Activated naive CD4-positive, alpha-beta T cell treated with anti-CD3 and anti-CD28 coated beads, Interleukin-2, amount 10 ng/mL, durations not matched to agents 7 days and 5 days (primary cell): ENCODE results near the gene PRKD3.

ENCODE experiments used
- CTCF ChIA-PET: fragments of 350-600 bp; sonication (Branson Sonifier 250); formaldehyde crosslinking; loops from one replicate; lab custom pipeline; 2021; ENCODE audit warnings: antibody characterized with exemption; lab: Charles Lee
- DNase-seq: peaks from one replicate; pipeline ENCODE4 v3.0.0-alpha.2; 2020
- H3K27ac Mint-ChIP-seq: one replicate; pipeline ENCODE4 v1.8.0; 2021; ENCODE audit warnings: mild to moderate bottlenecking, moderate library complexity, mixed read lengths
- H3K27me3 Mint-ChIP-seq: one replicate; pipeline ENCODE4 v1.8.0; 2021; ENCODE audit warnings: mild to moderate bottlenecking, mixed read lengths
- H3K36me3 Mint-ChIP-seq: one replicate; pipeline ENCODE4 v1.8.0; 2021; ENCODE audit warnings: mixed read lengths
- H3K4me1 Mint-ChIP-seq: one replicate; pipeline ENCODE4 v1.8.0; 2021; ENCODE audit warnings: mixed read lengths
- H3K4me3 Mint-ChIP-seq: one replicate; pipeline ENCODE4 v1.8.0; 2021; ENCODE audit warnings: mild to moderate bottlenecking, moderate library complexity, mixed read lengths
- H3K9me3 Mint-ChIP-seq: one replicate; pipeline ENCODE4 v1.8.0; 2021; ENCODE audit warnings: mixed read lengths

PRKD3 gene

DNA sequence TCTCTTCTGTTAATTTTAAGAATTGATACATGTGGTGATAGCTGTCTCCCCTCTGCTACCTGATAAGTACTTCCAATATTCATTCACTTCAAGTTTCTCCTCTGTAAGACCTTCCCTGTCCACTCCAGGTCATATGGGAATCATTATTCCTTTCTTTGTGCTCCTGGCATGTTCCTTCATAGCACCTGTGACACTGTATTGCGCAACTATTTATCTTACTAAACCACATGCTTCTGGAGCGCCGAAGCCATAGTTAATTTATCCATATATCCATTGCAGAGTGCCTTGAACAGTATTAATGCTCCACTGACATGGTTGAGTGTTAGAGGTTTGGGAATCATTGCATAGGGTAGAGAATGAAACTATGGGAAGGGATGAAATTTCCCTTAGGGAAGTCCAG, 7.9 kb upstream of the PRKD3 start:
- no peak overlapping the region for H3K4me3 Mint-ChIP-seq
- no peaks in the 10 kb centered on the region for H3K4me1 Mint-ChIP-seq
- H3K27ac Mint-ChIP-seq, result no peak overlapping the region
- H3K9me3 Mint-ChIP-seq, result no peaks in the 10 kb centered on the region
- CTCF ChIA-PET, result no interaction called here
- H3K27me3 Mint-ChIP-seq, result peaks cover 40% of the 10 kb centered on the region
- no peak for DNase-seq
- no peaks in the 10 kb centered on the region for H3K36me3 Mint-ChIP-seq

DNA sequence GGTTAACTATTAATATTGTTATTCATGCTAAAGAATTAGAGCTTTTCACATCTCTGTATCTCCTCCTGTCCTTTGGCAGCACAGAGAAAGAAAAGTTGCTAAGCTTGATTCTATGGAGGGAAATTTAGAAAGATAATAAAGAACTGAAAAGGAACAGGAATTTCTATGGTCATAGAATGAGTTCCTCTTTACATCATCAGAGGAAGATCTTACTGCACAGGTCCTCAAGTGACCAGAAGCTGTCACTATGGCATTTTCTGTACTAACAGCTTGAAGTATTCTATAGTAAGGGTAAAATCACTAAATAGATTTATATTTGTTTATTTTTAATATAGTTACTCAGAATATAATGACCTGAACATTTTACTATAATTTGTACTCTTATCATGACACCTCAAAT, 6.0 kb upstream of the PRKD3 start:
- CTCF ChIA-PET, result interaction anchor here (1.2 kb wide), 1 partner anchor 18 kb away, joined by 4 read pairs; no protein-coding TSS in a partner anchor
- no peak overlapping the region for H3K4me3 Mint-ChIP-seq
- no peak overlapping the region for H3K27ac Mint-ChIP-seq
- no peaks in the 10 kb centered on the region for H3K9me3 Mint-ChIP-seq
- peaks cover 48% of the 10 kb centered on the region for H3K27me3 Mint-ChIP-seq
- H3K36me3 Mint-ChIP-seq, result no peaks in the 10 kb centered on the region
- peaks cover 4% of the 10 kb centered on the region for H3K4me1 Mint-ChIP-seq
- DNase-seq, result no peak

DNA sequence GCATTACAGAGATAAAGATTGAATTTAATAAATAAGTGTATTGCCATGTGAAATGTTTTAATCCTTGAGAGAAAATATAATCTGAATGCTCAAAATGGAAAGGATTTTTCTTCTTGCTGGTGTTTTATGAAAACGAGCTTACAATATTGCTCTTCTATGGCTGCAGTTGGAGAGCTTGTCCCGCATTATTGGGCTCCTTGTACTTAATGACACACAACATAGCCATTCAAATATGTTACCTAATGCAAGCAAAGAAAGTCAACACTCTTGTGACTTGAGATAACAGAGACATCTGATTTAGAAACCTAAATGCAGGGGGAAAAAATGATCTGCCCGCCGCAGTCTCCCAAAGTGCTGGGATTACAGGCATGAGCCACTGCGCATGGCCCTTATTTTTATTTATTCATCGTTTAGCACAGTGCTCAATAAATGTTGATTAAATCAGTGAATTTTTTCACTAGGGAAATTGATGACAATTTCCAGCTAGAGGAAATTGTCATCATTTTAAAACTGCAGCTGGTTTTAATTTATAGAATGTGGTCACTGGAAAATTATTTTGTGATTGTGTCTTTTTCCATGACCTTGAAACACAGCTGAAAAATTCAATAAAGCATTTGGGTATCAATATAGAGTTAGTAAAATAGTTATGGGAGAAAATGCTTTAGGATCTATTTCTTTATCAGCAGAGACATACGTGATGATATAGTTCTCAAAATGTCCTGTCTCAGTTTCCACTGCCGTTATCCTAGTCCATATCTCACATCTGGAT, 2.4 kb upstream of the PRKD3 start:
- Mint-ChIP-seq H3K36me3 (peaks cover 9% of the 10 kb centered on the region), H3K9me3 (no peaks in the 10 kb centered on the region), H3K27me3 (peaks cover 51% of the 10 kb centered on the region), H3K4me3 (no peak overlapping the region), H3K27ac (no peak overlapping the region), H3K4me1 (peaks cover 27% of the 10 kb centered on the region)
- no peak for DNase-seq
- CTCF ChIA-PET, result no interaction called here

DNA sequence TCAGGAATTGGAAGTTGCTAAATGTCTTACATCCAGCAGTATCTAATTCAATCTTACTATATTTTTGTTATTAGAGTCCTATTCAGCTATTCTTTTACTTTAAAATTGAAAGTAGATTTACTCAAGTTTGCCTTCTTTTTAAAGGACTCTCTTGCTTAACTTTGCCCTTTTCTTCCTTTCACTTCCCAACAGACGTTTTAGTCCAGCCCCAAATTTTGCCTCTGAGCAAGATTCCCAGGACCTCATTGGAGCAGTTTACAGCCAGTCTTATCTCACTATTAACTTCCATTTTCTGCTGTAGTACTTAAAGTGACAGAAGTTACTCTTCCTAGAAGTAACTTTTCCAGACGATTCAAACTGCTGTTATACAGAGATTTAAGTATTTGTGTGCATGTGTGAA, 1.7 kb upstream of the PRKD3 start:
- peaks cover 45% of the 10 kb centered on the region for H3K27me3 Mint-ChIP-seq

DNA sequence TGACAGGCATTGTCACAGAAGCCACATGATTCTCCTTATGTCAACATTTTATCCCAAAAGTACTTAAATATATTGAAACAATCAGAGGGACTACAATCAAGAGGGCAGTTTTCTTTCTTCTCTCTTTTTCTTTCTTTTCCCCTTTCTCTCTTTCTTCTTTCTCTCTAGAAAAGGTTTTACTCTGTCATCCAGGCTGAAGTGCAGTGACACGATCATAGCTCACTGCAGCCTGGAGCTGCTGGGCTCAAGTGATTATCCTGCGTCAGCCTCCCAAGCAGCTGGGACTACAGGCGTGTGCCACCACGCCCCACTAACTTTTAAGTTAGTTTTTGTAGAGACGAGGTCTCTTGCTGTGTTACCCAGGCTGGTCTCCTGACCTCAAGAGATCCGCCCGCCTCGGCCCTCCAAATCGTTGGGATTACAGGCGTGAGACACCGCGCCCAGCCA, 1.0 kb upstream of the PRKD3 start:
- H3K27ac Mint-ChIP-seq, result peak overlapping the region; percentile 28
- peaks cover 43% of the 10 kb centered on the region for H3K27me3 Mint-ChIP-seq
- peaks cover 9% of the 10 kb centered on the region for H3K36me3 Mint-ChIP-seq
- CTCF ChIA-PET, result no interaction called here
- no peak for DNase-seq
- no peaks in the 10 kb centered on the region for H3K9me3 Mint-ChIP-seq
- H3K4me1 Mint-ChIP-seq, result peaks cover 35% of the 10 kb centered on the region
- H3K4me3 Mint-ChIP-seq, result peak overlapping the region; percentile 81

More for the DNA sequence above, 1.7 kb upstream of the PRKD3 start:
- CTCF ChIA-PET, result no interaction called here
- H3K4me1 Mint-ChIP-seq, result peaks cover 34% of the 10 kb centered on the region
- no peak overlapping the region for H3K27ac Mint-ChIP-seq
- H3K9me3 Mint-ChIP-seq, result no peaks in the 10 kb centered on the region
- peaks cover 9% of the 10 kb centered on the region for H3K36me3 Mint-ChIP-seq
- no peak for DNase-seq
- peak overlapping the region; percentile 35 for H3K4me3 Mint-ChIP-seq

DNA sequence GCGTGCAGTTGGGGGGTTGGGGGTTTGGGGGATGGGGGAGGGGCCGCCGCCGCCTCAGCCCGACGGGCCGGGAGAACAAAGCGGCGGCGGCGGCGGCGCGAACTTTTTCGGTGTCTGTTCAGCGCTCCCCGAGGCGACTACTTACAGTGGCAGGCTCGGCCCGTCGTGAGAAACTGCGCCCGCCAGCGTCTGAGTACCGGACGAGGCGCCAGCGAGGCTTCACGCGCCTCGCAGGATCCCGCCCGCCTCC, 172 bp downstream of the PRKD3 start:
- Mint-ChIP-seq H3K4me3 (peak overlapping the region; percentile 94), H3K4me1 (peaks cover 35% of the 10 kb centered on the region), H3K27me3 (peaks cover 38% of the 10 kb centered on the region), H3K27ac (no peak overlapping the region), H3K9me3 (no peaks in the 10 kb centered on the region), H3K36me3 (peaks cover 9% of the 10 kb centered on the region)
- DNase-seq, result peak; percentile 80
- CTCF ChIA-PET, result interaction anchor here (1.0 kb wide), 1 partner anchor 543 kb away, joined by 3 read pairs; no protein-coding TSS in a partner anchor

DNA sequence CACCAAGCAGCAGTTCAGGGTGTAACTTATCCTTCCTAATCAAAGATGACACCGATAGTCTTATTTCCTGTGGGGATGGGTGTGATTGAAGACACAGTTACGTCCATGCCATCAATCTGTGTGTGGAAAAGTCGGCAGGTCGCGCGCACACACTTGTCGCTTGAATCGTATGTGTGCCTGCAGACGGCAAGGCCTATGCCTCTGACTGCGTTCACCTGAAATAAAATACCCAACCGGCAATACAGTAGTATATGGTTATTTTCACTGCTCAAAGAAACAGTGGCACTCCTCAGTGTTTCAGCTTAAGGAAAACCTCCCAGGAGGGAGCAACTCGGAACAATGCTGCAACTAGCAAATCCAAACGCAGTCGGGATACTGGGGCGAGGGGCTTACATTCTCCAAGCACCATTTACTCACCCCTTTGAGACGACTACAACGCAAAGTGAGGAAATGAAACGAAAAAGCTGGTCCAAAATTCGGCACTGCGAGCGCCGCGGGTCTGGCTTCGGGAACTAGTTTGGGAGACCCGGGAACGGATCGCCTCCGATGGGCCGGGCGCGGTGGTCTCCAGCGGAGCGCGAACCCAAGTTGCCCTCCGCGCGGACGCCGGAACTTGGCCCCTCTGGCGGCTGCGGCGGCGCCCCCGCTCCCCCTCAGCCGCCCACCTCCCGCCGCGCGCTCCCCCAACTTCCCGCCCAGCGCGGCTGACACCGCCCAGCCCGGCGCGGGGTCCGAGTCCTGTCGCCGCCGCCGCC, 675 bp downstream of the PRKD3 start:
- peak; percentile 47 for DNase-seq
- peak overlapping the region; percentile 80 for H3K27ac Mint-ChIP-seq
- H3K4me1 Mint-ChIP-seq, result peaks cover 35% of the 10 kb centered on the region
- CTCF ChIA-PET, result interaction anchor here (1.0 kb wide), 1 partner anchor 543 kb away, joined by 3 read pairs; no protein-coding TSS in a partner anchor
- H3K36me3 Mint-ChIP-seq, result peaks cover 9% of the 10 kb centered on the region
- no peaks in the 10 kb centered on the region for H3K9me3 Mint-ChIP-seq
- peak overlapping the region; percentile 94 for H3K4me3 Mint-ChIP-seq
- peaks cover 38% of the 10 kb centered on the region for H3K27me3 Mint-ChIP-seq

DNA sequence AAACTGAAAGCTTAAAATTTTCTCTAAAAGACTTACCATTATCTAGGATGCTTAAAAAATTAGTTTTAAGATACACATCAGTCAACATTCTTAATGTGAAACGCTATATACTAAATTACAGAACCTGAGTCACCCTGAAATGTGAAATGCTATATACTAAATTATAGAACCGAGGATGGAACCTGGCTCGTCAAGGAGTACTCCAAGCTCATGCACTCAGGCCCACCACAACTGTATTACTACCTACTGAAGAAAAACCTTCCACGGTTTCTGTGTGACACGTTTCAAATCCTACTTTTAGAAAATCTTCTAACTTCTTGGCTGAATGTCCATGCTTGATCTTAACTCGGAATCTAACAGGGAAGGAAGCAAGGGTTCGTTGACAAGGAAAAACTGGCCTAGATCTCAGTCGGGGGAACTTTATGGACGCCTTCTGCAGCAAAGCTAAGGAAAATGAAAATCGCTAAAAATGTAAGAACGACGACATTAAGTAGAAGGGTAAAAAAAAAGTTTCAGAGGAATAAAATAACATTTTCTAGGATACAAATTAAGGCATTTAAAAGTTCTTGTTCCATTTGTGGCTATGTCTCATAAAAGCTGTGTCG, 1.4 kb downstream of the PRKD3 start:
- no peak for DNase-seq
- Mint-ChIP-seq H3K27me3 (peaks cover 35% of the 10 kb centered on the region), H3K4me1 (peaks cover 35% of the 10 kb centered on the region), H3K36me3 (peaks cover 9% of the 10 kb centered on the region), H3K9me3 (no peaks in the 10 kb centered on the region), H3K4me3 (peak overlapping the region; percentile 94), H3K27ac (peak overlapping the region; percentile 80)
- CTCF ChIA-PET, result interaction anchor here (1.0 kb wide), 1 partner anchor 544 kb away, joined by 3 read pairs; no protein-coding TSS in a partner anchor

DNA sequence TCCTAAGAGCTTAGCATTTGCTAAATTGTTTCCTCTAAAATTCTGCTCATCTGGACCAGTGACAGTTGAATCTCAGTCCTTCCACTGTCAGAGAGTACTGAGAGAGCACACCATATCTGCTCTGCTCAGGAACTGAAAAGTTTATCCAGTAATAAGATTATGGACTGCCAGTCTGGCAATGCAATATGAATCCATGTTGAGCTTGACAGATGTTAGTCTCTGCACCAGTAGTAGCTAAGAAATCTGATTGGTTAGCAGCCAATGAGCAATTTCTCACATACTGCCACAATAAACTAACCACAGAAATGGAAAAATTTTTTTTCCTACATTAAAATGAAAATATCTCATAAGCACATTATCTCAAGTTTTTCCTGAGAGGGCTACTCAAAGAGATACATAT, 2.3 kb downstream of the PRKD3 start:
- peaks cover 12% of the 10 kb centered on the region for H3K36me3 Mint-ChIP-seq
- H3K27me3 Mint-ChIP-seq, result peaks cover 29% of the 10 kb centered on the region
- peaks cover 40% of the 10 kb centered on the region for H3K4me1 Mint-ChIP-seq
- H3K9me3 Mint-ChIP-seq, result no peaks in the 10 kb centered on the region
- H3K4me3 Mint-ChIP-seq, result no peak overlapping the region
- no peak for DNase-seq
- CTCF ChIA-PET, result no interaction called here
- H3K27ac Mint-ChIP-seq, result no peak overlapping the region

DNA sequence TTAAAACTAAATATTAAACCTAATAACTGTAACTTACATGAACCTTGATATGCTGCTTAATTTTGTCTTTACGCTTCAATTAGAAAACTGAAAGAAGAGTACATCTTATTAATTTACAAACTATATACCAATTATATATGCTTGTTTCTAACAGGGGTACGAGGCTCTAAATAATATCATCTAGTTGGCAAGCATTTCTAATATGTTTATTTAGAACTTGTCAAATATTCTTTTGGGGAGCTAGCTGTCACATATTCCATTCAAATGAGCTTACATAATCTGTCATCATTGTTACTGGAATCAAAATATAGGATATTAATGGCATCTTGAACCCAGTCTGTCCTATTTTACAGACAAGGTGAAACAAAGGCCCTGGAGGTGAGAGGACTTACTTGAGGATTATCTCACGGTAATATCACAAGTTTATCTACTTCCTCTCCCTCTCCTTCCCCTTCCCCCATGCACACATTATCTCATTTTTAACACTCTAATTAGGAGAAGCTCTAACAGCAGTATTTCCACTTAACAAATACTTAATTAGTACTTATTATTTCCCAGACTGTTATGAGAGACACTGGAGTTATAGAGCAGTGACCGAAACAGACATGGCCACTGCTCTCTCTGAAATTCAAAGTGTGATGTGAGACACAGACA, 3.5 kb downstream of the PRKD3 start:
- H3K9me3 Mint-ChIP-seq, result no peaks in the 10 kb centered on the region
- no peak overlapping the region for H3K27ac Mint-ChIP-seq
- peaks cover 38% of the 10 kb centered on the region for H3K4me1 Mint-ChIP-seq
- peaks cover 22% of the 10 kb centered on the region for H3K27me3 Mint-ChIP-seq
- CTCF ChIA-PET, result interaction anchor here (0.6 to 1.4 kb wide), 2 partner anchors 10 to 76 kb away, joined by 4 read pairs; no protein-coding TSS in a partner anchor
- H3K4me3 Mint-ChIP-seq, result no peak overlapping the region
- H3K36me3 Mint-ChIP-seq, result peaks cover 13% of the 10 kb centered on the region
- no peak for DNase-seq

DNA sequence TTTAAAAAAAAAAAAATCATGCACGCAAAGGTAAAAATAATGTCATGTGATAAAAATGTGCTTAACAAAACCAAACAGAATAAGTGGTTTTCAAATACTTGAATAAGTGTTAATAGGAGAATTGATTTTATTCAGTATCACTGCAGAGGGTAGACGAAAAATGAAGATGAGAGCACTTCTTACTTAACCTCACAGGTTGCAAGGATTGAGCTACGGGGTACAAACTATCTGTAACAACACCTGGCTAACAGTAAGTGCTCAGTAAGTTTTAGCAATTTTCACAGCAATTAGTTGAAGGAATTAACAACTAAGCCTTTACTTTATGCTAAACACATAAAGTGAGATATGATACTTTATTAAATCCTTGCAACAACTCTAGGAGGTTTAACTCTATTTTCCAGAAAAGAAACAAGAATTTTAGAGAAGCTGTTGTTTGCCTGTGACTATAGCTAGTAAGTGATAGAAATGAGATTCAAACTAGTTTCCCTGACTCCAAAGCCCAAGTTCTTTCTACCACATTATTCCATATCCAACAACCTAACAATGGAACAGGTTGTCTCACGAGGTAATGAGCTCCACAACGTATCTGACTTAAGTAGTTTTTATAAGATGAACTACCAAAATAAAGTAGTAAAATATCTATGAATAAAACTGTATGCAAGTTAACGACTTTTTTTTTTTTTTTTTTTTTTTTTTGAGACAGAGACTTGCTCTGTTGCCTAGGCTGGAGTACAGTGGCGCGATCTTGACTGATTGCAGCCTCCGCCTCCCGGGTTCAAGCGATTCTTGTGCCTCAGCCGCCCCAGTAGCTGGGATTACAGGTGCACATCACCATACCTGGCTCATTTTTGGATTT, 4.7 kb downstream of the PRKD3 start:
- Mint-ChIP-seq H3K27ac (peak overlapping the region; percentile 52), H3K9me3 (no peaks in the 10 kb centered on the region), H3K27me3 (peaks cover 13% of the 10 kb centered on the region), H3K4me1 (peaks cover 31% of the 10 kb centered on the region), H3K36me3 (peaks cover 13% of the 10 kb centered on the region), H3K4me3 (no peak overlapping the region)
- DNase-seq, result no peak
- CTCF ChIA-PET, result interaction anchor here (0.7 to 1.8 kb wide), 3 partner anchors 8 to 557 kb away, joined by 3 to 4 read pairs (median 4); no protein-coding TSS in a partner anchor

DNA sequence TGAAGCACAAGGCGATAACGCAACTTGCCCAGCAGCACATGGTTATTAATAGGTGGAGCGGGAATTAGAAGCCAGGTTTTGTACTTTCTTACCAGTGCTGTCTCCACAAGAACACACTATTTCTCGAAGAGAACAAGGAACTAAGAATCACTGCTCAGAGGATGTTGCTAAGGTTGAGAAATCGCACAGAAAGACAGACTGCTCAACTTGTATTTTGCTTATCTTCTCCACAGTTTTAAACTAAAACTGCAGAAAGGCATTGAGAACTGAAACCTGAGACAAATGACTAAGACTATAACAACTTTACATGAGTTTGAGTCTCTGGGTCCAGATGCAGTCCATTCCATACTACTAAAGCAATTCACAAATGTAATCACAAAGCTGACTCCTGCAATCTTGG, 6.2 kb downstream of the PRKD3 start:
- Mint-ChIP-seq H3K27me3 (peaks cover 3% of the 10 kb centered on the region), H3K9me3 (no peaks in the 10 kb centered on the region), H3K36me3 (peaks cover 6% of the 10 kb centered on the region), H3K27ac (no peak overlapping the region), H3K4me1 (peaks cover 23% of the 10 kb centered on the region), H3K4me3 (no peak overlapping the region)
- CTCF ChIA-PET, result interaction anchor here (1.2 to 1.8 kb wide), 2 partner anchors 10 to 559 kb away, joined by 3 to 4 read pairs; no protein-coding TSS in a partner anchor
- DNase-seq, result no peak

DNA sequence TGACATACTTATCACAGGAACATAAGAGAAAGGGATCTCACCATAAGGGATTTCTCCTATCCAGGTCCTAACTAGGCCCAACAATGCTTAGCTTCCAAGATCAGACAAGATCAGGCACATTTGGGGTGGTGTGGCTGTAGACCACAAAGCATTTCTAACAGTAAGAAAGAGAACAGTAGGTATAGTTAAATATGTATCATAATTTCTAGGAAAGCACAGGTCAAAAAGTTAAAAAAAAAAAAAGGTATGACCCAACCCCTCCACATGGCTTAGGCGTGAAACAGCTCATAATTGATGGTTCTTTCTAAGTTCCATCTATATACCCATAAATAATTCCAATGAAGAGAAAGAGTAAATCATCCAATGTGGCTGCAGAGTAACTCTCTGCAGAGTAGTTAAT, 6.9 kb downstream of the PRKD3 start:
- CTCF ChIA-PET, result interaction anchor here (1.2 kb wide), 1 partner anchor 10 kb away, joined by 3 read pairs; no protein-coding TSS in a partner anchor
- Mint-ChIP-seq H3K9me3 (no peaks in the 10 kb centered on the region), H3K27ac (no peak overlapping the region), H3K36me3 (peaks cover 4% of the 10 kb centered on the region), H3K27me3 (peaks cover 3% of the 10 kb centered on the region), H3K4me3 (no peak overlapping the region), H3K4me1 (peaks cover 17% of the 10 kb centered on the region)
- no peak for DNase-seq
